HCT116 (cell line): ENCODE measurements around the gene C3AR1.

Experiments
- CTCF ChIP-seq, 3 experiments: fragments of 200-600 bp in 1 of 3; sonication (generic) in 1 of 3; IDR thresholded peaks in 2 of 3; conservative IDR thresholded peaks in 1 of 3; 2 replicates each; pipeline ENCODE4 v1.5.1; 2012 to 2017; ENCODE audit warnings: low read depth in 2 of 3, low read length in 2 of 3, antibody characterized with exemption in 1 of 3, borderline replicate concordance in 1 of 3, control low read depth in 1 of 3, mild to moderate bottlenecking in 1 of 3, mixed read lengths in 1 of 3, mixed run types in 1 of 3, moderate library complexity in 1 of 3; ENCODE audit not compliant: insufficient read depth in 1 of 3
- EZH2 ChIP-seq: fragments of 200-600 bp; sonication (generic); IDR thresholded peaks from 2 replicates; pipeline ENCODE4 v1.6.1; 2017; ENCODE audit warnings: antibody characterized with exemption, mixed run types
- JUND ChIP-seq: IDR thresholded peaks from 2 replicates; pipeline ENCODE4 v1.6.1; 2012
- POLR2A ChIP-seq: IDR thresholded peaks from 2 replicates; pipeline ENCODE4 v1.7.0; 2011; ENCODE audit warnings: borderline replicate concordance; ENCODE audit not compliant: insufficient read depth, insufficient read length; ENCODE audit errors: extremely low read depth
- POLR2AphosphoS5 ChIP-seq: IDR thresholded peaks from 2 replicates; pipeline ENCODE4 v1.6.1; 2011; ENCODE audit warnings: mild to moderate bottlenecking, low read depth, low read length, moderate library complexity
- ZNF274 ChIP-seq: fragments of 200-500 bp; sonication (Bioruptor generic); IDR thresholded peaks from 2 replicates; pipeline ENCODE4 v1.6.1; 2014; ENCODE audit warnings: mild to moderate bottlenecking, low read depth, low read length, inconsistent platforms

GRCh38 chr12:8078916-8079315 lies 12.8 kb upstream of the C3AR1 start:
- TF ChIP-seq EZH2 (no peak), POLR2A (no peak), POLR2AphosphoS5 (no peak), ZNF274 (no peak), CTCF (IDR thresholded peaks at IDR 0.05 in 2 of 3, conservative IDR thresholded peaks at IDR 0.05 in 1 of 3; ENCODE audit: borderline replicate concordance in 1 of 3, insufficient read depth in 1 of 3, low read depth in 2 of 3, low read length in 2 of 3) (no peak), JUND (no peak)
